Heart left ventricle (tissue), 13 donors: Measurements from ENCODE around the gene GDPD4.

Experiments used
- POLR2A ChIP-seq, 2 donors: fragments of 450-650 bp; IDR thresholded peaks; one replicate each; pipeline ENCODE4 v1.6.1; 2017; ENCODE audit warnings: antibody characterized with exemption in 2 of 2, mild to moderate bottlenecking in 2 of 2, moderate library complexity in 2 of 2
- TF ChIP-seq, protein P1 (sequence below), 12 donors: fragments of 200-600 bp; sonication (generic) in 4 of 12; IDR thresholded peaks; one replicate each; pipeline versions ENCODE4 v1.5.0 to v1.8.0; 2018 to 2022; ENCODE audit warnings: antibody characterized with exemption in 12 of 12, mild to moderate bottlenecking in 5 of 12
- donor health status: ischemic (EF 13 %, LVEDD 7.1; RV severe dilation, severe dysfunction).
- donor health status: DM: no; HTN: yes; CAD: no.
- donor health status: DM: no; HTN: no; CAD: no.
- donor health status: ischemic (EF 25% LVEDD 6.9; RV normal size, moderate dysfunction).
- donor health status: ischemic (EF 25% LVEDD 5.7; RV mildly dilated, moderate dysfunction).
- donor health status: ischemic (EF 35%, LVEDD 5.7; RV mildly dilated, moderate dysfunction).
- donor health status: nonischemic (EF 11% LVEDD 7.7; RV severe dilation, severe dysfunction).
- donor health status: DM: yes; HTN: yes; CAD: no.
- donor health status: PGD.
- donor health status: ischemic (EF 29% LVEDD 5.4; RV normal size, mild dysfunction).
- donor health status: nonischemic (EF 23%, LVEDD 6.1; RV moderate dilation, normal function).

- TF ChIP-seq, protein P1, sequence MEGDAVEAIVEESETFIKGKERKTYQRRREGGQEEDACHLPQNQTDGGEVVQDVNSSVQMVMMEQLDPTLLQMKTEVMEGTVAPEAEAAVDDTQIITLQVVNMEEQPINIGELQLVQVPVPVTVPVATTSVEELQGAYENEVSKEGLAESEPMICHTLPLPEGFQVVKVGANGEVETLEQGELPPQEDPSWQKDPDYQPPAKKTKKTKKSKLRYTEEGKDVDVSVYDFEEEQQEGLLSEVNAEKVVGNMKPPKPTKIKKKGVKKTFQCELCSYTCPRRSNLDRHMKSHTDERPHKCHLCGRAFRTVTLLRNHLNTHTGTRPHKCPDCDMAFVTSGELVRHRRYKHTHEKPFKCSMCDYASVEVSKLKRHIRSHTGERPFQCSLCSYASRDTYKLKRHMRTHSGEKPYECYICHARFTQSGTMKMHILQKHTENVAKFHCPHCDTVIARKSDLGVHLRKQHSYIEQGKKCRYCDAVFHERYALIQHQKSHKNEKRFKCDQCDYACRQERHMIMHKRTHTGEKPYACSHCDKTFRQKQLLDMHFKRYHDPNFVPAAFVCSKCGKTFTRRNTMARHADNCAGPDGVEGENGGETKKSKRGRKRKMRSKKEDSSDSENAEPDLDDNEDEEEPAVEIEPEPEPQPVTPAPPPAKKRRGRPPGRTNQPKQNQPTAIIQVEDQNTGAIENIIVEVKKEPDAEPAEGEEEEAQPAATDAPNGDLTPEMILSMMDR (IDR thresholded peaks at IDR 0.05) = no peak
- TF ChIP-seq POLR2A (IDR thresholded peaks at IDR 0.05) = no peak
Observed at GRCh38 chr11:77206264-77207018, 95.0 kb downstream of the GDPD4 start.
